ENCODE data around the gene EFL1.

DNA sequence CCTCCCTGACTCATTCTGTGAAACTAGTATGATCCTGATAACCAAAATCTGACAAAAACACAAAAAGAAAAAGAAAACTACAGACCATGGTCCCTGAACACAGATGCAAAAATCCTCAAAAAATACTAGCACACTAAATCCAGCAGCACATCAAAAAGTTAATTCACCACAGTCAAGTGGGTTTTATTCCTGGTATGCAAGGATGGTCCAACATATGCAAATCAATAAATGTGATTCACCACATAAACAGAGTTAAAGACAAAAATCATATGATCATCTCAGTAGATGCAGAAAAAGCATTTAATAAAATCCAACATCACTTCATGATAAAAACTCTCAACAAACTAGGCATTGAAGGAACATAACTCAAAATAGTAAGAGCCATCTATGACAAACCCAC is 12.9 kb upstream of the EFL1 start:
- TF ChIP-seq CTCF (conservative IDR thresholded peaks at IDR 0.05; ENCODE audit: low read depth, low read length): no peak
- TF ChIP-seq RAD21 (IDR thresholded peaks at IDR 0.05; ENCODE audit: low read length): no peak
- TF ChIP-seq POLR2A (IDR thresholded peaks at IDR 0.05; ENCODE audit: low read depth, low read length): no peak
- no peak for TF ChIP-seq CEBPB (IDR thresholded peaks at IDR 0.05; ENCODE audit: low read depth, low read length)
